Activated CD4-positive, alpha-beta T cell treated with anti-CD3 and anti-CD28 coated beads, Interleukin-2, amount 50 U/mL, for 48 hours (primary cell): ENCODE data around the gene SNAI3.

Source experiments
- DNase-seq, 2 experiments: peaks; one replicate each; pipeline ENCODE4 v3.0.0-alpha.2; 2020

The SNAI3 gene

GRCh38 chr16:88703486-88704309, 17.4 kb upstream of the SNAI3 start:
- peak; percentile 78 to 80 for DNase-seq

GRCh38 chr16:88702371-88703210, 16.3 kb upstream of the SNAI3 start:
- peak; percentile 36 to 48 for DNase-seq

- peak; percentile 17 to 40 for DNase-seq
Measured at GRCh38 chr16:88701581-88702370, 15.5 kb upstream of the SNAI3 start.

GRCh38 chr16:88700636-88701482, 14.6 kb upstream of the SNAI3 start:
- DNase-seq = peak; percentile 95

GRCh38 chr16:88700322-88700635, 14.0 kb upstream of the SNAI3 start:
- no peak for DNase-seq

GRCh38 chr16:88699180-88699579, 12.9 kb upstream of the SNAI3 start:
- DNase-seq = no peak

GRCh38 chr16:88698646-88699045, 12.3 kb upstream of the SNAI3 start:
- no peak for DNase-seq

GRCh38 chr16:88697831-88698615, 11.7 kb upstream of the SNAI3 start:
- DNase-seq = peak in 1 of 2 experiments; percentile 26

- no peak for DNase-seq
Measured at GRCh38 chr16:88697116-88697830, 11.0 kb upstream of the SNAI3 start.

GRCh38 chr16:88696441-88696840, 10.1 kb upstream of the SNAI3 start:
- no peak for DNase-seq

- DNase-seq = no peak
Measured at GRCh38 chr16:88695753-88696152, 9.4 kb upstream of the SNAI3 start.

GRCh38 chr16:88695218-88695617, 8.9 kb upstream of the SNAI3 start:
- no peak for DNase-seq

- DNase-seq = no peak
Measured at GRCh38 chr16:88694221-88695087, 8.1 kb upstream of the SNAI3 start.

GRCh38 chr16:88693420-88694177, 7.3 kb upstream of the SNAI3 start:
- DNase-seq = no peak

GRCh38 chr16:88692861-88693260, 6.6 kb upstream of the SNAI3 start:
- no peak for DNase-seq

GRCh38 chr16:88691924-88692560, 5.7 kb upstream of the SNAI3 start:
- peak; percentile 21 to 42 for DNase-seq

- DNase-seq = no peak
Measured at GRCh38 chr16:88691129-88691813, 5.0 kb upstream of the SNAI3 start.
